ENCODE data around the gene CRADD.
A peak's percentile ranks its signal among the peaks of the same experiment; 100 is the strongest.
"Not testable (repeated sequence)": the region's sequence is repeated elsewhere in the genome, so short reads cannot be mapped to it uniquely, and the experiment has no call there.

Gene CRADD

GRCh38 chr12:93677195-93678064 lies at the start of gene CRADD:
CRADD (plus strand) TSS chr12:93677375.
- peak; percentile 99 for DNase-seq

GRCh38 chr12:93632383-93632782 lies 44.8 kb upstream of the CRADD start:
- no peak for DNase-seq

GRCh38 chr12:93634416-93634815 lies 42.8 kb upstream of the CRADD start:
- DNase-seq = no peak

GRCh38 chr12:93636708-93637107 lies 40.5 kb upstream of the CRADD start:
- DNase-seq = no peak

GRCh38 chr12:93638095-93638494 lies 39.1 kb upstream of the CRADD start:
- DNase-seq = no peak

- DNase-seq = peak; percentile 42
These were observed 38.2 kb upstream of the CRADD start for GRCh38 chr12:93638954-93639353.

GRCh38 chr12:93639406-93639805 lies 37.8 kb upstream of the CRADD start:
- DNase-seq = no peak

GRCh38 chr12:93641380-93641779 lies 35.8 kb upstream of the CRADD start:
- not testable (repeated sequence) for DNase-seq

- DNase-seq = no peak
These were observed 34.4 kb upstream of the CRADD start for GRCh38 chr12:93642751-93643150.

GRCh38 chr12:93645702-93646101 lies 31.5 kb upstream of the CRADD start:
- peak; percentile 57 for DNase-seq

GRCh38 chr12:93650626-93651025 lies 26.5 kb upstream of the CRADD start:
- no peak for DNase-seq

GRCh38 chr12:93653079-93653478 lies 24.1 kb upstream of the CRADD start:
- no peak for DNase-seq

- no peak for DNase-seq
These were observed 23.5 kb upstream of the CRADD start for GRCh38 chr12:93653712-93654111.

- no peak for DNase-seq
These were observed 22.8 kb upstream of the CRADD start for GRCh38 chr12:93654421-93654820.

GRCh38 chr12:93657071-93657470 lies 20.1 kb upstream of the CRADD start:
- no peak for DNase-seq

GRCh38 chr12:93661021-93661420 lies 16.2 kb upstream of the CRADD start:
- DNase-seq = peak; percentile 11

GRCh38 chr12:93663006-93663728 lies 14.0 kb upstream of the CRADD start:
- DNase-seq = peak; percentile 64

GRCh38 chr12:93663729-93664084 lies 13.5 kb upstream of the CRADD start:
- DNase-seq = no peak

- no peak for DNase-seq
These were observed 12.5 kb upstream of the CRADD start for GRCh38 chr12:93664573-93665138.

- DNase-seq = no peak
These were observed 9.5 kb upstream of the CRADD start for GRCh38 chr12:93667672-93668071.

GRCh38 chr12:93668919-93669418 lies 8.2 kb upstream of the CRADD start:
- DNase-seq = no peak

- no peak for DNase-seq
These were observed 7.7 kb upstream of the CRADD start for GRCh38 chr12:93669452-93669851.

GRCh38 chr12:93670104-93670503 lies 7.1 kb upstream of the CRADD start:
- peak; percentile 51 for DNase-seq

GRCh38 chr12:93671044-93671443 lies 6.1 kb upstream of the CRADD start:
- no peak for DNase-seq
